ENCODE measurements around the gene LTBP2.

Gene LTBP2

GRCh38 chr14:74634481-74634880 lies 22.4 kb upstream of the LTBP2 start:
- no peaks in the 10 kb centered on the region for H3K9me3 ChIP-seq (ENCODE audit: low read length)
- peaks cover 15% of the 10 kb centered on the region for H3K4me1 ChIP-seq (ENCODE audit: insufficient read depth, low read length)
- no peaks in the 10 kb centered on the region for H3K36me3 ChIP-seq (ENCODE audit: insufficient read depth, low read length)
- no peak overlapping the region for H3K4me3 ChIP-seq (ENCODE audit: low read length)
- H2AFZ ChIP-seq (ENCODE audit: low read depth, low read length), result no peak overlapping the region
- peaks cover 8% of the 10 kb centered on the region for H3K27me3 ChIP-seq (ENCODE audit: insufficient read depth, low read length)

- Histone ChIP-seq H3K9me3 (ENCODE audit: low read length) (no peaks in the 10 kb centered on the region), H3K36me3 (ENCODE audit: insufficient read depth, low read length) (no peaks in the 10 kb centered on the region), H2AFZ (ENCODE audit: low read depth, low read length) (no peak overlapping the region), H3K27me3 (ENCODE audit: insufficient read depth, low read length) (peaks cover 10% of the 10 kb centered on the region), H3K4me3 (ENCODE audit: low read length) (no peak overlapping the region), H3K4me1 (ENCODE audit: insufficient read depth, low read length) (peaks cover 3% of the 10 kb centered on the region)
These were observed 19.0 kb upstream of the LTBP2 start for GRCh38 chr14:74630881-74631690.

GRCh38 chr14:74628418-74628817 lies 16.4 kb upstream of the LTBP2 start:
- Histone ChIP-seq H2AFZ (ENCODE audit: low read depth, low read length) (no peak overlapping the region), H3K36me3 (ENCODE audit: insufficient read depth, low read length) (no peaks in the 10 kb centered on the region), H3K4me1 (ENCODE audit: insufficient read depth, low read length) (no peaks in the 10 kb centered on the region), H3K27me3 (ENCODE audit: insufficient read depth, low read length) (peaks cover 10% of the 10 kb centered on the region), H3K9me3 (ENCODE audit: low read length) (no peaks in the 10 kb centered on the region), H3K4me3 (ENCODE audit: low read length) (no peak overlapping the region)

- Histone ChIP-seq H3K4me1 (ENCODE audit: insufficient read depth, low read length) (no peaks in the 10 kb centered on the region), H3K4me3 (ENCODE audit: low read length) (no peak overlapping the region), H3K9me3 (ENCODE audit: low read length) (no peaks in the 10 kb centered on the region), H2AFZ (ENCODE audit: low read depth, low read length) (no peak overlapping the region), H3K36me3 (ENCODE audit: insufficient read depth, low read length) (no peaks in the 10 kb centered on the region), H3K27me3 (ENCODE audit: insufficient read depth, low read length) (peaks cover 10% of the 10 kb centered on the region)
These were observed 15.0 kb upstream of the LTBP2 start for GRCh38 chr14:74627076-74627475.

DNA sequence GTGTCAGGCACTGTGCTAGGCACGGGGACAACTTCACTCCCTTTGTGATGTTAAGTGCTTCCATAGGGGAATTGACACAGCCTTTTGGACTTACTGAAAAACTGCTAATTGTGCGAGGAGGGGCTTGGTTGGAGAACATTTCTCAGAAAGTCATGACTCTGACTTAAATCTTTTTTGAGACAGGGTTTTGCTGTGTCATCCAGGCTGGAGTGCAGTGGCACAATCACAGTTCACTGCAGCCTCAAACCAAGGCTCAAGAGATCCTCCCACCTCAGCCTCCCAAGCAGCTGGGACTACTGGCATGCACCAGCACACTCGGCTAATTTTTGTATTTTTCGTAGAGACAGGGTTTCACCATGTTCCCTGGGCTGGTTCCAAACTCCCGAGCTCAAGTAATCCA lies 10.2 kb upstream of the LTBP2 start:
- Histone ChIP-seq H3K27me3 (ENCODE audit: insufficient read depth, low read length) (peaks cover 12% of the 10 kb centered on the region), H3K4me1 (ENCODE audit: insufficient read depth, low read length) (no peaks in the 10 kb centered on the region), H3K4me3 (ENCODE audit: low read length) (no peak overlapping the region), H2AFZ (ENCODE audit: low read depth, low read length) (no peak overlapping the region), H3K36me3 (ENCODE audit: insufficient read depth, low read length) (no peaks in the 10 kb centered on the region), H3K9me3 (ENCODE audit: low read length) (no peaks in the 10 kb centered on the region)

GRCh38 chr14:74621556-74621955 lies 9.5 kb upstream of the LTBP2 start:
- H3K36me3 ChIP-seq (ENCODE audit: insufficient read depth, low read length), result no peaks in the 10 kb centered on the region
- no peak overlapping the region for H3K4me3 ChIP-seq (ENCODE audit: low read length)
- H2AFZ ChIP-seq (ENCODE audit: low read depth, low read length), result no peak overlapping the region
- H3K9me3 ChIP-seq (ENCODE audit: low read length), result no peaks in the 10 kb centered on the region
- H3K4me1 ChIP-seq (ENCODE audit: insufficient read depth, low read length), result no peaks in the 10 kb centered on the region
- H3K27me3 ChIP-seq (ENCODE audit: insufficient read depth, low read length), result peaks cover 15% of the 10 kb centered on the region

DNA sequence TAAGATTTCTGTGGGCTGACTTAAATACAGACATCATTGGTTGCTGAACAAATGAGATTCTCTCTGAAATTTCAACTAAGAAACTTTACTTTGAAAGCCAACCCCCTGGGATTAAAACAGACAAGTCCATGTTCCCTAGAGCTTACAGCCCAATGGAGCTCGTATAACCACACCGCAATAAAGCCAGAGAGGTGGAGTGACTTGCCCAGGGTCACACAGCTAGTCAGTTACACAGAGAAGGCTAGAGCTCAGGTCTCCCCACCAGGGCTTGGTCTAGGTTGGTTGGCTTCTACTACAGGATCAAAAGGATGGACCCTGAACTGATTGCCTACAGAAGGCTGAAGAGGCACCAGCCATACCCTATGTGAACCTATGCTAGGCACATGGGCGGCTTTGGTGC lies 8.9 kb upstream of the LTBP2 start:
- no peaks in the 10 kb centered on the region for H3K9me3 ChIP-seq (ENCODE audit: low read length)
- no peak overlapping the region for H2AFZ ChIP-seq (ENCODE audit: low read depth, low read length)
- H3K4me3 ChIP-seq (ENCODE audit: low read length), result no peak overlapping the region
- H3K36me3 ChIP-seq (ENCODE audit: insufficient read depth, low read length), result no peaks in the 10 kb centered on the region
- no peaks in the 10 kb centered on the region for H3K4me1 ChIP-seq (ENCODE audit: insufficient read depth, low read length)
- peaks cover 15% of the 10 kb centered on the region for H3K27me3 ChIP-seq (ENCODE audit: insufficient read depth, low read length)

GRCh38 chr14:74620497-74620921 lies 8.5 kb upstream of the LTBP2 start:
- H2AFZ ChIP-seq (ENCODE audit: low read depth, low read length), result no peak overlapping the region
- no peaks in the 10 kb centered on the region for H3K36me3 ChIP-seq (ENCODE audit: insufficient read depth, low read length)
- H3K27me3 ChIP-seq (ENCODE audit: insufficient read depth, low read length), result peaks cover 15% of the 10 kb centered on the region
- no peak overlapping the region for H3K4me3 ChIP-seq (ENCODE audit: low read length)
- no peaks in the 10 kb centered on the region for H3K9me3 ChIP-seq (ENCODE audit: low read length)
- no peaks in the 10 kb centered on the region for H3K4me1 ChIP-seq (ENCODE audit: insufficient read depth, low read length)

DNA sequence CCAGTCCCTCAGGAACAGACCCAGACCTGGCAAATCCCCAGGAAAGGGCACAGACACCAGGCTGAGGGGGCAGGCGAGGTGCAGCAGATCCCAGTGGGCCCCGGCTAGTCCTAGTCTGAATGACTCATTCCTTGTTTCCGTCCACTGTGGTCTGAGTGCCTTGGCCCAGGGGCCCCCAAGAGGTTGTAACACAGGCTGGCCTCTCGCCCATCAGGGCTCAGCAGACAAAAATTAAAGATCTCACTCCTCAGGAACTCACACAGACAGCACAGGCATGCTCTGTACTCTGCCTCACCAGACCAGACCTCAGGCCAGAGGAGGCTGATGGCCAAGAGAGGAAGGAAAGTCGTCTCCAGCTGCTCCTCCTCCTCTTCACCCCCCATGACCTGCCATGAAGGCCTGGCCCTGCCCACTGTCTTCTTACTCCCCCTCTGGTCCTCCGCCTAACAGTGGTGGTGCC lies 7.7 kb upstream of the LTBP2 start:
- Histone ChIP-seq H3K27me3 (ENCODE audit: insufficient read depth, low read length) (peaks cover 15% of the 10 kb centered on the region), H3K4me1 (ENCODE audit: insufficient read depth, low read length) (no peaks in the 10 kb centered on the region), H3K9me3 (ENCODE audit: low read length) (no peaks in the 10 kb centered on the region), H2AFZ (ENCODE audit: low read depth, low read length) (no peak overlapping the region), H3K4me3 (ENCODE audit: low read length) (no peak overlapping the region), H3K36me3 (ENCODE audit: insufficient read depth, low read length) (no peaks in the 10 kb centered on the region)

- H3K9me3 ChIP-seq (ENCODE audit: low read length), result no peaks in the 10 kb centered on the region
- no peak overlapping the region for H3K4me3 ChIP-seq (ENCODE audit: low read length)
- H2AFZ ChIP-seq (ENCODE audit: low read depth, low read length), result no peak overlapping the region
- H3K4me1 ChIP-seq (ENCODE audit: insufficient read depth, low read length), result no peaks in the 10 kb centered on the region
- H3K36me3 ChIP-seq (ENCODE audit: insufficient read depth, low read length), result no peaks in the 10 kb centered on the region
- peaks cover 16% of the 10 kb centered on the region for H3K27me3 ChIP-seq (ENCODE audit: insufficient read depth, low read length)
These were observed 6.3 kb upstream of the LTBP2 start for GRCh38 chr14:74618078-74618952.

- no peaks in the 10 kb centered on the region for H3K36me3 ChIP-seq (ENCODE audit: insufficient read depth, low read length)
- no peaks in the 10 kb centered on the region for H3K4me1 ChIP-seq (ENCODE audit: insufficient read depth, low read length)
- no peak overlapping the region for H3K4me3 ChIP-seq (ENCODE audit: low read length)
These were observed 5.1 kb upstream of the LTBP2 start for GRCh38 chr14:74616996-74617700.

DNA sequence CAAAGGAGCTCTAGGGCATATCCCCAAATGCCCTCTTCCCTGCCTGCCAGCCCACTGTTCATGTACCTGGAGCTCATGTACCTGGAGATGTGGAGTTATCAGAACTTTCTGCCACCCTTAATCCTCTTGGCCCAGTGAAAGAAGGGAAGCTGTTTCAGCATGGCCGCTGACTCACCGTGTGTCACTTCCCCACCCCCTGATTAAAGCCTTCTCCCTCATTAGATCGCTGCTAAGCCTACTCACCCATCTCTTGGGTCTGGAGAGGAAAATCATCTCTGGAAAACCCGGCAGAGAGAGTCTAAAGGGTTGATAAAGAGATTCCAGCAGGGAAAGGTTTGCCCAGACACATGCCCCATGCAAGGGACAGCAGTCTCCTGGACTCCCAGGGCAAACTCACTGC lies 4.5 kb upstream of the LTBP2 start:
- Histone ChIP-seq H3K4me3 (ENCODE audit: low read length) (no peak overlapping the region), H3K9me3 (ENCODE audit: low read length) (no peaks in the 10 kb centered on the region), H3K4me1 (ENCODE audit: insufficient read depth, low read length) (no peaks in the 10 kb centered on the region), H3K27me3 (ENCODE audit: insufficient read depth, low read length) (peaks cover 23% of the 10 kb centered on the region), H2AFZ (ENCODE audit: low read depth, low read length) (no peak overlapping the region), H3K36me3 (ENCODE audit: insufficient read depth, low read length) (no peaks in the 10 kb centered on the region)

More at GRCh38 chr14:74616996-74617700, 5.1 kb upstream of the LTBP2 start:
- Histone ChIP-seq H2AFZ (ENCODE audit: low read depth, low read length) (no peak overlapping the region), H3K9me3 (ENCODE audit: low read length) (no peaks in the 10 kb centered on the region), H3K27me3 (ENCODE audit: insufficient read depth, low read length) (peaks cover 17% of the 10 kb centered on the region)

GRCh38 chr14:74615735-74616134 lies 3.7 kb upstream of the LTBP2 start:
- Histone ChIP-seq H3K4me3 (ENCODE audit: low read length) (no peak overlapping the region), H3K36me3 (ENCODE audit: insufficient read depth, low read length) (no peaks in the 10 kb centered on the region), H2AFZ (ENCODE audit: low read depth, low read length) (no peak overlapping the region), H3K27me3 (ENCODE audit: insufficient read depth, low read length) (peaks cover 31% of the 10 kb centered on the region), H3K9me3 (ENCODE audit: low read length) (peaks cover under 1% of the 10 kb centered on the region), H3K4me1 (ENCODE audit: insufficient read depth, low read length) (no peaks in the 10 kb centered on the region)
